ENCODE results near the gene RPAP3. TPM values are rescaled to one million over a fixed set of nuclear protein-coding genes. Genes with fewer than 3 reads are reported as not detected.

The RPAP3 gene
- polyA plus RNA-seq, 3 donors: 9.6 to 20.6 (median 19.0) TPM

- H3K27me3 Mint-ChIP-seq (ENCODE audit: low read depth in 3 of 3): no peaks in the 10 kb centered on the region
- no peaks in the 10 kb centered on the region for H3K9me3 ChIP-seq (replicated peaks in 1 of 2; ENCODE audit: control insufficient read depth in 1 of 2, insufficient read depth in 1 of 2, low read length in 2 of 2)
These were observed 55.4 kb downstream of the RPAP3 start for GRCh38 chr12:47650469-47650868.

GRCh38 chr12:47649381-47649780 is 56.4 kb downstream of the RPAP3 start:
- Histone ChIP-seq H3K9ac (ENCODE audit: insufficient read depth, low read length, poor library complexity, severe bottlenecking) (no peak overlapping the region), H3K4me2 (replicated peaks; ENCODE audit: extremely low read depth, low read length, poor library complexity, severe bottlenecking) (no peak overlapping the region), H3K79me2 (ENCODE audit: insufficient read depth, low read length) (no peaks in the 10 kb centered on the region), H3K4me3 (replicated peaks in 1 of 3; ENCODE audit: low read depth in 2 of 3, low read length in 3 of 3) (no peak overlapping the region), H3K27me3 (ENCODE audit: control insufficient read depth in 2 of 2, insufficient read depth in 2 of 2, low read length in 2 of 2) (no peaks in the 10 kb centered on the region), H2AFZ (ENCODE audit: insufficient read depth, low read depth, low read length, poor library complexity, severe bottlenecking) (no peak overlapping the region), H3K36me3 (replicated peaks in 1 of 2; ENCODE audit: control insufficient read depth in 1 of 2, insufficient read depth in 2 of 2, low read length in 2 of 2) (no peaks in the 10 kb centered on the region), H4K20me1 (ENCODE audit: insufficient read depth, low read length) (no peaks in the 10 kb centered on the region), H3K4me1 (ENCODE audit: control insufficient read depth in 1 of 2, insufficient read depth in 2 of 2, low read length in 2 of 2) (peaks cover 4 to 19% of the 10 kb centered on the region in 2 donors), H3K27ac (ENCODE audit: low read depth in 1 of 2, low read length in 2 of 2) (no peak overlapping the region), H3K9me3 (replicated peaks in 1 of 2; ENCODE audit: control insufficient read depth in 1 of 2, insufficient read depth in 1 of 2, low read length in 2 of 2) (no peaks in the 10 kb centered on the region)
- no peak for TF ChIP-seq CTCF (IDR thresholded peaks at IDR 0.05)
- no peak for DNase-seq
- peaks cover 2 to 7% (median 5%) of the 10 kb centered on the region in 7 donors for H3K9me3 Mint-ChIP-seq
- no peaks in the 10 kb centered on the region for H3K27me3 Mint-ChIP-seq (ENCODE audit: low read depth in 3 of 3)
- peaks cover 19% of the 10 kb centered on the region for H3K4me1 Mint-ChIP-seq
- H3K4me3 Mint-ChIP-seq: no peak overlapping the region
- peaks cover 11 to 12% of the 10 kb centered on the region in 2 donors for H3K36me3 Mint-ChIP-seq
- H3K27ac Mint-ChIP-seq: no peak overlapping the region
- intact Hi-C loops (cut with micrococcal nuclease): no loop called here
- 83% methylated on average over 1 of the region's 2 CpGs for WGBS (ENCODE audit: insufficient coverage)

More at GRCh38 chr12:47650469-47650868, 55.4 kb downstream of the RPAP3 start:
- no peaks in the 10 kb centered on the region for H3K79me2 ChIP-seq (ENCODE audit: insufficient read depth, low read length)
- H3K4me1 Mint-ChIP-seq: peaks cover 19% of the 10 kb centered on the region
- intact Hi-C loops (cut with micrococcal nuclease): loop anchor here (5.0 to 10.0 kb wide), 2 partner anchors 127 to 134 kb away; no protein-coding TSS in a partner anchor
- no peaks in the 10 kb centered on the region for H3K36me3 ChIP-seq (replicated peaks in 1 of 2; ENCODE audit: control insufficient read depth in 1 of 2, insufficient read depth in 2 of 2, low read length in 2 of 2)
- no peaks in the 10 kb centered on the region for H3K27me3 ChIP-seq (ENCODE audit: control insufficient read depth in 2 of 2, insufficient read depth in 2 of 2, low read length in 2 of 2)
- no peak for DNase-seq
- no peak for TF ChIP-seq CTCF (IDR thresholded peaks at IDR 0.05)
- H3K4me3 ChIP-seq (replicated peaks in 1 of 3; ENCODE audit: low read depth in 2 of 3, low read length in 3 of 3): no peak overlapping the region
- H2AFZ ChIP-seq (ENCODE audit: insufficient read depth, low read depth, low read length, poor library complexity, severe bottlenecking): no peak overlapping the region
- no peak overlapping the region for H3K4me2 ChIP-seq (replicated peaks; ENCODE audit: extremely low read depth, low read length, poor library complexity, severe bottlenecking)
- H3K4me1 ChIP-seq (ENCODE audit: control insufficient read depth in 1 of 2, insufficient read depth in 2 of 2, low read length in 2 of 2): peaks cover 4 to 19% of the 10 kb centered on the region in 2 donors
- peaks cover 4 to 10% of the 10 kb centered on the region in 2 donors for H3K36me3 Mint-ChIP-seq
- peak overlapping the region in 1 of 7 donors; percentile 52 for H3K27ac Mint-ChIP-seq
- no peak overlapping the region for H3K9ac ChIP-seq (ENCODE audit: insufficient read depth, low read length, poor library complexity, severe bottlenecking)
- H4K20me1 ChIP-seq (ENCODE audit: insufficient read depth, low read length): no peaks in the 10 kb centered on the region
- H3K9me3 Mint-ChIP-seq: no peaks in the 10 kb centered on the region
- peak overlapping the region in 1 of 2 donors; percentile 7 for H3K27ac ChIP-seq (ENCODE audit: low read depth in 1 of 2, low read length in 2 of 2)
- H3K4me3 Mint-ChIP-seq: no peak overlapping the region
- WGBS (ENCODE audit: insufficient coverage): no CpG with 5 or more reads among the region's 1 CpG
